Measurements from ENCODE around the gene CCDC170. TPM values are rescaled to one million over a fixed set of nuclear protein-coding genes. Genes with fewer than 3 reads are reported as not detected.

CCDC170 gene
- total RNA-seq, 2 experiments from 2014 or later = not detected

DNA sequence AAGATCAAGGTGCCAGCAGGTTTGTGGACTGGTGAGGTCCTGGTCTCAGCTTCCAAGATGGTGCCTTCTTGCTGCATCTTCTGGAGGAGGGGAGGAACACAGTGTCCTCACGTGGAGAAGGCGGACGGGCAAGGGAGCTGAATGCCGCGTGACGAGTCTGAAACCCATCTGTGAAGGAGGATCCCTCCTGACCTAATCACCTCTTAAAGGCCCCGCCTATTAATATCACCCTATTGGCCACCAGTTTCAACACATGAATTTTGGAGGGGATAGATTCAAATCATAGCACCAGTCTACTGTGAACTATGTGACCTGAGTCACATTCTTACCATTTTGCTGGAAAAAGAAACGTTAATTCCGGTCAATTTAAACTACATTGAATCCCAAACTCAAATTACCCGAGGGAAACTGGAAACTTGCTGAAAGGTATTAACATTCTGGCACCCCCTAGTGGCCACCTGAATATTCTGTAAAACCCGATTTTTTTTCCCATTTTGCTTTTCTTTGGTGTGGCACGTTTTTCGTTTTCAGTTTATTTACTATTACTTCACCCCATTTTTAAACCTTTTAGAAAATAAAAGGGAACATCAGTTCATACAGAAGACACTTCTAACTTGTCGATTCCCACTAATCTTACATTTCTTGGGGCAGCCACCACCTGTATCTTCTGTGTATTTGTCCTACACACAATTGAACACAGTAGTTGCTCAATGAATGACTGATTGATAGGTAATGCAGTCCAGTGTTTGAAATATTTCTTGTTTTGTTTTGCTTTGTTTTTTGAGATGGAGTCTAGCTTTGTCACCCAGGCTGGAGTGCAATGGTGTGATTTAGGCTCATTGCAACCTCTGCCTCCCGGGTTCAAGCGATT lies 17.9 kb upstream of the CCDC170 start:
- H3K4me3 Mint-ChIP-seq = no peak overlapping the region
- CTCF ChIA-PET = interaction anchor here (0.6 to 1.4 kb wide), 5 partner anchors 9 to 55 kb away, joined by 3 to 5 read pairs (median 3); no protein-coding TSS in a partner anchor
- no peaks in the 10 kb centered on the region for H3K27me3 Mint-ChIP-seq (ENCODE audit: low read depth)
- H3K27ac Mint-ChIP-seq = no peak overlapping the region
- no peaks in the 10 kb centered on the region for H3K9me3 Mint-ChIP-seq
- H3K36me3 Mint-ChIP-seq (ENCODE audit: low read depth) = no peaks in the 10 kb centered on the region
- H3K4me1 Mint-ChIP-seq (ENCODE audit: low read depth) = peaks cover 6% of the 10 kb centered on the region
- intact Hi-C loops (cut with micrococcal nuclease) = loop anchor here (1.0 to 5.0 kb wide), 5 partner anchors 35 to 464 kb away; partner anchors contain the start of gene ZBTB2
- peak; percentile 64 for DNase-seq

DNA sequence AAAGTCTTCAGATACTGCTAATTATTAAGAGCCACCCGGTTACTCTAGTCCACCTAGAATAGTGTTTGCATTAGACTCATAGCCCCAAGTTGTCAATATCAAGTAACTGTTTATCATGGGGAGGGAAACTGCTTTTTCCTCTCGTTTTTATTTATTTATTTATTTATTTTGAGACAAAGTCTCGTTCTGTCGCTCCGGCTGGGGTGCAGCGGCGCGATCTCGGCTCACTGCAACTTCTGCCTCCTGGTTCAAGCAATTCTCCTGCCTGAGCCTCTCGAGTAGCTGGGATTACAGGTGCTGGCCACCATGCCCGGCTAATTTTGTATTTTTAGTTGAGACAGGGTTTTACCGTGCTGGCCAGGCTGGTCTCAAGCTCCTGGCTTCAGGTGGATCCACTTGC lies 16.1 kb upstream of the CCDC170 start:
- no peak overlapping the region for H3K4me3 Mint-ChIP-seq
- CTCF ChIA-PET = no interaction called here
- intact Hi-C loops (cut with micrococcal nuclease) = loop anchor here (5.0 kb wide), 2 partner anchors 85 to 465 kb away; partner anchors contain the start of gene ZBTB2

GRCh38 chr6:151478670-151479069 lies 15.1 kb upstream of the CCDC170 start:
- Mint-ChIP-seq H3K27me3 (ENCODE audit: low read depth) (no peaks in the 10 kb centered on the region), H3K9me3 (no peaks in the 10 kb centered on the region), H3K36me3 (ENCODE audit: low read depth) (no peaks in the 10 kb centered on the region), H3K4me1 (ENCODE audit: low read depth) (peaks cover 21% of the 10 kb centered on the region), H3K4me3 (no peak overlapping the region), H3K27ac (no peak overlapping the region)
- CTCF ChIA-PET = no interaction called here
- intact Hi-C loops (cut with micrococcal nuclease) = loop anchor here (5.0 kb wide), 2 partner anchors 86 to 466 kb away; partner anchors contain the start of gene ZBTB2
- DNase-seq = no peak

More for the DNA sequence above, 16.1 kb upstream of the CCDC170 start:
- Mint-ChIP-seq H3K27me3 (ENCODE audit: low read depth) (no peaks in the 10 kb centered on the region), H3K36me3 (ENCODE audit: low read depth) (no peaks in the 10 kb centered on the region), H3K4me1 (ENCODE audit: low read depth) (peaks cover 20% of the 10 kb centered on the region), H3K9me3 (no peaks in the 10 kb centered on the region), H3K27ac (no peak overlapping the region)
- DNase-seq = no peak

GRCh38 chr6:151481786-151482185 lies 12.0 kb upstream of the CCDC170 start:
- no peak overlapping the region for H3K4me3 Mint-ChIP-seq
- H3K36me3 Mint-ChIP-seq (ENCODE audit: low read depth) = no peaks in the 10 kb centered on the region
- H3K27ac Mint-ChIP-seq = no peak overlapping the region
- peaks cover 20% of the 10 kb centered on the region for H3K4me1 Mint-ChIP-seq (ENCODE audit: low read depth)
- no peak for DNase-seq
- CTCF ChIA-PET = no interaction called here
- intact Hi-C loops (cut with micrococcal nuclease) = loop anchor here (1.0 kb wide), 1 partner anchor 29 kb away; the partner anchor contains the start of gene RMND1
- no peaks in the 10 kb centered on the region for H3K27me3 Mint-ChIP-seq (ENCODE audit: low read depth)
- H3K9me3 Mint-ChIP-seq = no peaks in the 10 kb centered on the region

GRCh38 chr6:151482290-151482689 lies 11.5 kb upstream of the CCDC170 start:
- Mint-ChIP-seq H3K9me3 (no peaks in the 10 kb centered on the region), H3K4me3 (peak overlapping the region; percentile 67), H3K27me3 (ENCODE audit: low read depth) (no peaks in the 10 kb centered on the region), H3K4me1 (ENCODE audit: low read depth) (peaks cover 20% of the 10 kb centered on the region), H3K27ac (peak overlapping the region; percentile 92), H3K36me3 (ENCODE audit: low read depth) (no peaks in the 10 kb centered on the region)
- intact Hi-C loops (cut with micrococcal nuclease) = loop anchor here (1.0 kb wide), 1 partner anchor 30 kb away; the partner anchor contains the start of gene RMND1
- CTCF ChIA-PET = no interaction called here
- DNase-seq = peak; percentile 22

DNA sequence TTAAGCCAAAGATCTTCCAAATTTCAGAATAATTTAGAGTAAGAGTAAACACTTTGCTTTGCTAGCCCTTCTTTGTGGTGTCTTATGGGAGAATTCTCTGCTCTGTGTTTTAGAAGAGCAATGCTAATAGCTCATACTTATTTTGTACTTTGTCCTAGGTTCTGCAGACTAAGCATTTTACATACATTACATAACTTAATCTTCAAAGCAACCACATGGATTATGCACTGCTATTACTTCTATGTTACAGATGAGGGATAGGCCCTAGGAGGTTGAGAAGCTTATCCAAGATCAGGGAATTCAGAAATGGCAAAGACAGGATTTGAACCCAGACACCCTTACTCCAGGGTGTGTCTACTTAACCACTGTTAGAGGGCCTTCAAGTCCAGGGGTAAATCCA lies 9.8 kb upstream of the CCDC170 start:
- no peak overlapping the region for H3K27ac Mint-ChIP-seq
- H3K9me3 Mint-ChIP-seq = no peaks in the 10 kb centered on the region

DNA sequence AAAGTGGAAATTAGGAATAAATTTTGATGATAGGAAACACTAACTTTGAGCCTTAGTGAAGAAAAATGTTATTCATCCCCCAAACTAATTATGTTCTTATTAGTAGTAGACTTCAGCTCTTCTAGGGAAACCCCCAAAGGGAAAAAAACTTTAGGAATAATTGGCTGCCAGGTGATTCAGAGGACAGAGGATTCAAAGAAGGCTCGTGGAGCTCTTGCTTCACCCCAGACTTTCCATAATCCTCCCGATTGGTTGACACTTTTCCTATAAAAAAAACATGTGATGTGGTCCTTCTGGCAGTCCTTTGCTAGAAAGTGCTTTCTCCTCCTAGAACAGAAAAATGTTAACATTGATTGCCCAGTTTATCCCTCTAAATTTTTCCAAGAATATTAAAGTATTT lies 5.6 kb upstream of the CCDC170 start:
- H3K4me1 Mint-ChIP-seq (ENCODE audit: low read depth) = peaks cover 6% of the 10 kb centered on the region
- peaks cover 7% of the 10 kb centered on the region for H3K27me3 Mint-ChIP-seq (ENCODE audit: low read depth)
- H3K27ac Mint-ChIP-seq = no peak overlapping the region
- H3K9me3 Mint-ChIP-seq = no peaks in the 10 kb centered on the region
- no peak overlapping the region for H3K4me3 Mint-ChIP-seq
- H3K36me3 Mint-ChIP-seq (ENCODE audit: low read depth) = no peaks in the 10 kb centered on the region
- CTCF ChIA-PET = no interaction called here
- intact Hi-C loops (cut with micrococcal nuclease) = loop anchor here (5.0 kb wide), 1 partner anchor 134 kb away; no protein-coding TSS in a partner anchor
- DNase-seq = no peak

More for the DNA sequence above, 9.8 kb upstream of the CCDC170 start:
- no peak for DNase-seq
- H3K27me3 Mint-ChIP-seq (ENCODE audit: low read depth) = no peaks in the 10 kb centered on the region
- peaks cover 20% of the 10 kb centered on the region for H3K4me1 Mint-ChIP-seq (ENCODE audit: low read depth)
- no peak overlapping the region for H3K4me3 Mint-ChIP-seq
- intact Hi-C loops (cut with micrococcal nuclease) = no loop called here
- CTCF ChIA-PET = interaction anchor here (0.6 kb wide), 1 partner anchor 784 kb away, joined by 3 read pairs; no protein-coding TSS in a partner anchor
- H3K36me3 Mint-ChIP-seq (ENCODE audit: low read depth) = no peaks in the 10 kb centered on the region

DNA sequence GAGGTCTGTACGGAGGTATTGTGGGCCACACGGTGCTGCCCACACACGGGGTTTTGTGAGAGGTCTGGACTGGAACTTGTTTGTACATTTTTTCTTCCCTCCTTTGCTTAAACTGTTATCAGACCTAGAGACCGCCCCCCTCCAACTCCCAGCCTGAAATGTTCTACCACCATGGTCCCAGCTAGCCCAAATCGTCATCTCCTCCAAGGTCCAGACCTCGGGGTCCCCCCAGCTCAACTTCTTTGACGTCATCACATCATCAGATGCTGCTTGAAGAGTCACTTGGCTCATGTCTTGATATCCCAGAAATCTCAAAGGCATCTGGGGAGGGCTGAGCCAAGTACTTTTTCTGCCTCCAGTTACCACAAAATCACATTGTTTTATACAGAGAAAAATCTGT lies 2.8 kb upstream of the CCDC170 start:
- intact Hi-C loops (cut with micrococcal nuclease) = no loop called here
- DNase-seq = no peak
- H3K9me3 Mint-ChIP-seq = no peaks in the 10 kb centered on the region
- H3K36me3 Mint-ChIP-seq (ENCODE audit: low read depth) = no peaks in the 10 kb centered on the region
- CTCF ChIA-PET = no interaction called here
- peaks cover 30% of the 10 kb centered on the region for H3K27me3 Mint-ChIP-seq (ENCODE audit: low read depth)
- H3K4me1 Mint-ChIP-seq (ENCODE audit: low read depth) = peaks cover 11% of the 10 kb centered on the region
- no peak overlapping the region for H3K27ac Mint-ChIP-seq
- H3K4me3 Mint-ChIP-seq = no peak overlapping the region

DNA sequence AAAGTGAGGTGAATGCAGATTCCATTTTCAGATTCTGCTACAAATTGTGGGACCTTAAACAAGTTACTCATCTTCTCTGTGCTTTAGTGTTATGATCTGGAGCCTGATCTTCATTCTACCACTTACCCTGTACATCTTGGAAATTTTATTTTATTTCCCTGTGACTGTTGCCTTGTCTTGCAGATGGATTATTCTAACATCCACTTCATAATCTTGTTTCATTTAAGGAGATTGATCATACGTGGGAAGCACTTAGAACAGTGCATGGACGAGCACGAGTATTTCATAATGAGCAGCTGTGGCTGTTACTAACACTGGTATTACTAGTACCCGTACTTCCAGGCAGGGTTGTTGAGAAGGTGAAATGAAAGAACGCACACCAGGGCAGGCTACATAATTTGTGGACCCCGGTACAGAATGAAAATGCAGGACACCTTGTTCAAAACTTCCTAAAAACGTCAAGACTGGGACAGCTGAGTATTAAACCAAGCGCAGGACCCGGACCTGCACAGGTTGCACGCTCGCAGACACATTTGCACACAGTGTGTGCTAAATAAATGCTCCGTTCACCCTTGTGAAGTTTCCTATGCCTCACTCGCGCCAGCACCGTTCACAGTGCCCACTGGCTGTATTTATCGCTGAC lies 535 bp upstream of the CCDC170 start:
- intact Hi-C loops (cut with micrococcal nuclease) = no loop called here
- no peaks in the 10 kb centered on the region for H3K36me3 Mint-ChIP-seq (ENCODE audit: low read depth)
- H3K27ac Mint-ChIP-seq = no peak overlapping the region
- no peaks in the 10 kb centered on the region for H3K9me3 Mint-ChIP-seq
- peaks cover 12% of the 10 kb centered on the region for H3K4me1 Mint-ChIP-seq (ENCODE audit: low read depth)
- peak overlapping the region; percentile 47 for H3K4me3 Mint-ChIP-seq
- no peak for DNase-seq
- peaks cover 37% of the 10 kb centered on the region for H3K27me3 Mint-ChIP-seq (ENCODE audit: low read depth)
- CTCF ChIA-PET = no interaction called here

- Mint-ChIP-seq H3K27me3 (ENCODE audit: low read depth) (peaks cover 37% of the 10 kb centered on the region), H3K4me3 (peak overlapping the region; percentile 70), H3K27ac (no peak overlapping the region), H3K4me1 (ENCODE audit: low read depth) (peaks cover 17% of the 10 kb centered on the region), H3K9me3 (no peaks in the 10 kb centered on the region), H3K36me3 (ENCODE audit: low read depth) (no peaks in the 10 kb centered on the region)
- intact Hi-C loops (cut with micrococcal nuclease) = no loop called here
- peak; percentile 44 for DNase-seq
- CTCF ChIA-PET = no interaction called here
Observed at GRCh38 chr6:151494235-151494935, 568 bp downstream of the CCDC170 start.

DNA sequence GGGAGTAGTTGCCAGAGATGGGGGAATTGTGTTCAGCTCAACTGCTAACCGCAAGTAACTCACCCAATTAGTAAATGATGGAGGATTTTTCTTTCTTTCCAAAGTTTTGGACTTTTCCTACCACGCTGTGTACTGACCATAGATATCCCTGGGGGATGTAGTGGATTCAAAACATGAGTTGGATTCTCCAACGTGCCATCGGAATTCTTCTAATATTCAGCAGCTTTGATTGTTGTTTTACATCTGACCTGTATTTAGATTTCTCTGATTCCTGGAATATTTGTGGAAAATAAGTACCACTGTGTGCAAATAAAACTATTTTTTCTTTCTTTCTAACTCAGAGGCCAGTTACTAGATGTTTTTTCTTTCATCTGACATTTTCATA lies 1.1 kb downstream of the CCDC170 start:
- no peak for DNase-seq
- H3K9me3 Mint-ChIP-seq = no peaks in the 10 kb centered on the region
- H3K27ac Mint-ChIP-seq = no peak overlapping the region
- peaks cover 40% of the 10 kb centered on the region for H3K27me3 Mint-ChIP-seq (ENCODE audit: low read depth)
- intact Hi-C loops (cut with micrococcal nuclease) = loop anchor here (5.0 kb wide), 1 partner anchor 132 kb away; no protein-coding TSS in a partner anchor
- CTCF ChIA-PET = no interaction called here
- no peaks in the 10 kb centered on the region for H3K36me3 Mint-ChIP-seq (ENCODE audit: low read depth)
- H3K4me1 Mint-ChIP-seq (ENCODE audit: low read depth) = peaks cover 17% of the 10 kb centered on the region
- H3K4me3 Mint-ChIP-seq = peak overlapping the region; percentile 70

- Mint-ChIP-seq H3K4me3 (no peak overlapping the region), H3K4me1 (ENCODE audit: low read depth) (peaks cover 17% of the 10 kb centered on the region), H3K27me3 (ENCODE audit: low read depth) (peaks cover 42% of the 10 kb centered on the region)
Observed at GRCh38 chr6:151495380-151495779, 1.6 kb downstream of the CCDC170 start.

More at GRCh38 chr6:151495380-151495779, 1.6 kb downstream of the CCDC170 start:
- CTCF ChIA-PET = no interaction called here
- Mint-ChIP-seq H3K36me3 (ENCODE audit: low read depth) (no peaks in the 10 kb centered on the region), H3K9me3 (no peaks in the 10 kb centered on the region), H3K27ac (no peak overlapping the region)
- DNase-seq = no peak
- intact Hi-C loops (cut with micrococcal nuclease) = loop anchor here (5.0 kb wide), 1 partner anchor 132 kb away; no protein-coding TSS in a partner anchor
